ENCODE data around the gene RBM33.

The RBM33 gene

DNA sequence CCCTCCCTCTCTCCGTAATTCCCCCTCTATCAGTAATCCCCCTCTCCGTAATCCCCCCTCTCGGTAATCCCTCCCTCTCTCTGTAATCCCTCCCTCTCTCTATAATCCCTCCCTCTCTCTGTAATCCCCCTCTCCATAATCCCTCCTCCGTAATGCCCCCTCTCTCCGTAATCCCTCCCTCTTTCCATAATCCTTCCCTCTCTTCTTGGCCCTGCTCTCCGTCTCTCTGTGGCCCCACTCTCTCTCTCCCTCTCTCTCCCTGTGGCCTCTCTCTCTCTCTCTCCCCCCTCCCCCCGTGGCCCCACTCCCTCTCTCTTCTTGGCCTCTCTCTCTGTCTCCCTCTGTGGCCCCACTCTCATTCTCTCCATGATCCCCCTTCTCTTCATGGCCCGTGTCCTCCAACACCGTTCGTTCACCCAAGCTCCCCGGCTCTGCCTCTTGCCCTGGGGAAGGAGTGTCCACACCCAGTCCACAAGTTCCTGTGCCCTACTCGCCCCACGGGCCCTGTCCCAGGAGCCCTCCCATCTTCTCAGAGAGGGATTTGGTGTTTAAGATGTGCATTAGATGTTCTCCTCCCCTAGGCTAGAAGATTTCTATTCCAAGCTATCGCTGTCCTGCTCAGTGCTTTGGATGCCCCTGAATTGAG, 148.0 kb downstream of the RBM33 start:
- DNase-seq (ENCODE audit: low read depth in 1 of 2, low spot score in 1 of 2) = no peak

DNA sequence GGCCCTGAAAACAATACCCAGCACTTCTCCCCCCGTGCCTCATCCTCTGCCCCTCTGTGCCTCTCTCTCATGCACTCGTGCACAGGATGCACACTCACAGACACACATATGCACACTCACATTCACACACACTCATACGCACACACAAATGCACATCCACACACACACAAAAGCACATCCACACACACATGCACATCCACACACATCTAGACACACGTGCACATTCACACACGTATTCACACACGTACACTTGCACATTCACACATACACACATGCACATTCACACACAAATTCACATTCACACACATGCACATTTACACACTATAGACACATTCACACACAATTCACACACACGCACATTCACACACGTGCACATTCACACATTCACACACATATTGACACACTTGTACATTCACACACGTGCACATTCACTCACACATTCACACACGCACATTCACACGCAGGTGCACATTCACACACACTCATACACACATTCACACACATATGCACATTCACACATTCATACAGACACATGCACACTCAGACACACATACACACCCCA, 148.6 kb downstream of the RBM33 start:
- DNase-seq (ENCODE audit: low read depth in 1 of 2, low spot score in 1 of 2) = no peak

GRCh38 chr7:155793720-155794119, 149.3 kb downstream of the RBM33 start:
- DNase-seq (ENCODE audit: low read depth in 1 of 2, low spot score in 1 of 2) = no peak

GRCh38 chr7:155794196-155794595, 149.7 kb downstream of the RBM33 start:
- no peak for DNase-seq (ENCODE audit: low read depth in 1 of 2, low spot score in 1 of 2)

GRCh38 chr7:155795401-155795800, 150.9 kb downstream of the RBM33 start:
- no peak for DNase-seq (ENCODE audit: low read depth in 1 of 2, low spot score in 1 of 2)

DNA sequence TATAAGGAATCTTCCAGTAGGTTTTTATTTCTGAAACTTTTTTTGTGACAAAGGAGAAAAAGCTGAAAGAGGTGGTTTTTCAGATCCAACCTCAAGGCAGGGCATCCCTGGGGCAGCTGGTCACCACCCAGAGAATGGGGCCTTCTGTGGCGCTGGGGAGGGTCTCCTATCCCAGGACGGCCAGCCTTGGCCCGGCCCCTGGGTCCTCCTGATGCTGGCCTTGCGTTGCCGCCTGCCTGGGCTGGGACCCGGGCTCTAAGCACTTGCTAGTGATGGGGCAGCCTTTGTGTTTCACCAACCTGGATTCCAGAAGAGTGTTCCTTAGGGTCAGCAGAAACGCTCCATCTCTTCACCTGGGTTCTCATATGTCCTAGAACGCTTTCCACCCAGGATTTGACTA, 151.5 kb downstream of the RBM33 start:
- DNase-seq (ENCODE audit: low read depth in 1 of 2, low spot score in 1 of 2) = no peak

DNA sequence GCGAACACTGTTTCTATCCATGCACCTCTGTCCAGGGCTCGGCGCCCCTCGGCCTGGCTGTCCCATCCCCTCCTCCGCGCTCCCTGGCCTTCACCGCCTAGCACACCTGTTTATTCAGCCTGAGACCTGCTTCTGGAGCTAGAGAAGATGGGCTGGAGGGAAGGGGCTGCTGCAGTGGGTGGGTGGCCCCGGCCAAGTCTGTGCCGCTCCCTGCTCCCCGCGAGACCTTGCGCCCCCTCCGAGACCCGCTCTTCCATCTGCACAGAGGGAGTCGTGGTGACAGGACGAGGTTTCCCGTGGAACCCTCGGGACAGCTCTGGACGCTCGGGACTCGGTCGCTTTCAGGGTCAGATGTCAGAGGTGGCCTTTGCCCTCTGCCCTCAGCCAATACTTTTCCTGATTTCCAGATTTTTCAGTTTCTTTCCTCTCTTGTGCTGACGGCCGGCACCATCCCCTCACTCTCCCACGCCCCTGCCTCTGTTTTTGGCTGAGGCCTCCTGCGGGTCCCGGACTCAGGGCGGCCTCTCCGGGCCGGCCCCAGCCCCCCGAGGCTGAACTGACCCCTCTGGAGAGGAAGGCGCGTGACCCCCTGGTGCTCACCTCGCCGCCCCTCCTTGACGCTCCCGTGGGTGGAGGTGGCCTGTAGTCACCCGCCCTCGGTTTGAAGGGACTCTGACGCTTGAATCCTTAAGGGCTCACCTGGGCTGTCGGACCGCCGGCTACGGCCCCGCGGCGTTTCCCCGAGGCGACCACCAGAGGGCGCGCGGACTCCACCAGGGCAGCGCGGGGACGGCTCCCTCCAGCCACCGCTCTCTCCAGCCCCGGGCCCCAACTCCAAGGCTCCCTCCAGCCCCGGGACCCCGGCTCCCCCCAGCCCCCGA, 152.2 kb downstream of the RBM33 start:
- peak; percentile 50 to 56 for DNase-seq (ENCODE audit: low read depth in 1 of 2, low spot score in 1 of 2)

DNA sequence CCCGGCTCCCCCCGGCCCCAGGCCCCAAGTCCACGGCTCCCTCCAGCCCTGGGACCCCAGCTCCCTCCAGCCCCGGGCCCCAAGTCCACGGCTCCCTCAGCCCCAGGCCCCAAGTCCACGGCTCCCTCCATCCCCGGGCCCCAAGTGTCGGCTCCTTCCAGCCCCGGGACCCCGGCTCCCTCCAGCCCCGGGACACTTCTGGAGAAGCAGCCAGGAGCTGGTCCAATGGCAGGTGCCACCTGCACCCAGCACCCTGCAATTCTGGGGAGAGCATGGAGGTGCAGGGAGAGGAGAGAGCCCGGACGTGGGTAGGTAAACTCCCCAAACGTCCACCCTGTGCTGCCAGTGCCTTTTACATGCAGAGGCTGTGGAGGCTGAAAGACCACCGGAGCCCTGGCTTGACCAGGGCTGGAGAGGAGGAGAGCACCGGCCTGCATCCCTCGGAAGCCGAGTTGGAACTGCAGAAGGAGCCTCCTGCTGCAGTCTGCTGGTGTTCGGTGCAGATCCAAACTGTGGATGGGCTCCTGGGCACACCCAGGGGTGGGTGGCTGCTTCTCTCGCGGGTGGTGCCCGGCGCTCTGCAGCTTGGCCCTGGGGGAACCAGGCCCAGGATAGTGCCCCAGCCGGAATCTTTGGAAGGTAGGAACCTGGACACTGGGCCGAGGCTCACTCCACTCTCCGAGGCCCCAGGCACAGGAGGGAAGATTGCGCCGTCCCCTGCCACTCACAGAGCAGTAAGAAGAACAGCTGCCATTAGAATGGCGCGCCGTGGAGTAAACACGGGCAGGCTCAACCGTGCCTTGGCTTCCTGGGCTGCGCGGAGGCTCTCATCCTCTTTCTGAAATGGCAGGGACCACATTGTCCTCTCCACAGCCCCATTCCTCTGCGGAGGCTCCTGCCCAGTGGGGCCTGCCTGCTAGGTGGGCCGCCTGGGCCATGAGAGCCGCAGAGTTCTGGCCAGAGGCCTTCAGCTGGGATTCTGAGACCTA, 153.1 kb downstream of the RBM33 start:
- DNase-seq (ENCODE audit: low read depth in 1 of 2, low spot score in 1 of 2) = no peak

GRCh38 chr7:155798673-155799439, 154.4 kb downstream of the RBM33 start:
- no peak for DNase-seq (ENCODE audit: low read depth in 1 of 2, low spot score in 1 of 2)

DNA sequence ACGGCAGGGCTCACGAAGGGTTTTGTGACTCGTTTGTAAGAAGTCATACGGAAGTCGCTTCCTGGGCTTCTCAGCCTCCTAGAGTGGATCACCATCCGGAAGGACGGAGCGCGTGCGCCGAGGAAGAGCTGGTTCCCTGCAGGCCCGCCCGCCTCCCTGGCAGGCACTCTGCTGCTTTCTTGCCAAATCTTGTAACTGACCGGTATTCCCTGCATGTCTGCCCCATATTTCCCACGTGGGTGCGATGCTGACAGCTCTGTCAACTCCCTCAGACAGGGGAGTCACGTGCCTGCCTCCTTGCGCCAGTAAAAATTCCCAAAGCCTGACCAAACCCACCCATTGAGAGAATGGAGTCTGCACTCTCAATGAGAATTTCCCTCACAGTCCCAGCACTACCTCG, 155.1 kb downstream of the RBM33 start:
- no peak for DNase-seq (ENCODE audit: low read depth in 1 of 2, low spot score in 1 of 2)

GRCh38 chr7:155800301-155800700, 155.8 kb downstream of the RBM33 start:
- DNase-seq (ENCODE audit: low read depth in 1 of 2, low spot score in 1 of 2) = no peak

GRCh38 chr7:155800741-155801267, 156.3 kb downstream of the RBM33 start:
- DNase-seq (ENCODE audit: low read depth in 1 of 2, low spot score in 1 of 2) = no peak

DNA sequence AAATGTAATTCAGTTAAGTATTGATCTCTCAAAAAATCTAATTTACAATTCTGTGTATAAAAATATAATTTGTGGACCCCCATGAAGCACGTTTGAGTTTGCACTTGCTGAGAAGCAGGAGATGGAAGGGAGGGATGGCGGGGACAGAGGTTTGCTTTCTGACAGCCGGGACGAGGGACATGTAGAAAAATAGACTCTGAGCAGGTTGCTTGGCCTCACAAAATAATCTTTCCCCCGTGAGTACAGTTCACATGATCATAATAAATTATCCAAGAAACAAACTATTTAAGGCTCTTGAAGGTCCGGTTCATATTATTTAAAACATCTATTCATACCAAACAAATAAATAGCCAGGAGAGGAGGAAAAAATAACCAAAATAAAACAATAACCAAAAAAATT, 157.8 kb downstream of the RBM33 start:
- DNase-seq (ENCODE audit: low read depth in 1 of 2, low spot score in 1 of 2) = no peak

GRCh38 chr7:155802906-155803417, 158.5 kb downstream of the RBM33 start:
- DNase-seq (ENCODE audit: low read depth in 1 of 2, low spot score in 1 of 2) = no peak

- DNase-seq (ENCODE audit: low read depth in 1 of 2, low spot score in 1 of 2) = no peak
Measured at GRCh38 chr7:155803418-155804376, 159.2 kb downstream of the RBM33 start.

- no peak for DNase-seq (ENCODE audit: low read depth in 1 of 2, low spot score in 1 of 2)
Measured at GRCh38 chr7:155804431-155804831, 160.0 kb downstream of the RBM33 start.

DNA sequence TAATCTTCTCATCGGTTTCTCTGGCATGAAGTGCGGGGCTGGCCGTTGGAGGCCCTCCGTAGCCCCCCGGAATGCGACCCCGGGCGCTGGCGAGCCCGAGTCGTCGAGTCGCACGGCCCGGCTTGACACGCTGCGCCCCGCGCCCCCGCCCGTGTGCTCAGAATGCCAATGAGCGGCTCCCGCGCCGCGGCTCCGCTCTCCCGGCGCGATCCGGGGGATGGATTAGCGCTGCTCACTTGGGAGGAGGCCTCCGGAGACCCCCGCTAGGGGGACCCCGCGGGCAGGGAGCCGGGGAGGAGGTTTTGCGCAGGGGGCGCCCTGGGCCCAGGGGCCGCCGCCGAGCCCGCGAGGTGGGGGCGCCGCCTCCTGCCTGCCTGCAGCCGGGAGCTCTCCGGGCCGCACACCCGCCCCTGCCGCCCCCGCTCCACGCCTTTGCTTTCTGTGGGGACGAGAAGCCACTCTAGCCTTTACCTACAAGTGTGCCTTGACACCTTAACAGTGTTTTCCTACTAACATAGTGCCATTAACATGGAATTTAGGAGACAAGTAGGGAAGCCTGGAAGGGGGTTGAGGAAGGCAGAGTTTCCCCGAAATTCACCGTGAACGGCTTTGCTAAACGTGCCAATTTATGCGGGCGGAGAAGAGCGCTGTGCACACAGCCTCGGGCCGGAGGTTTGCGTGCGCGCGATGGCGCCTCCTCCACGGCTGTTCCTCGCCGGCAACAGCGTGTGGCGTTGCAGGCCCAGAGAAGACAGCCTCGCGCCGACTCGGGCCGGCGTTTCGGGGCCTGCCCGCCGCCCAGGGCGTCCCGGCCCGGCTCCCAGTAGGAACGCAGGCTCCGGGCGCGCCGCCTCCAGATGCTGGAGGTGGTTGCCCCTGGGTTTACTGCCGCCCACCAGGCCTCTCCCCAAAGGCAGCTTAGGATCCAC, 160.7 kb downstream of the RBM33 start:
- peak in 1 of 2 donors; percentile 16 for DNase-seq (ENCODE audit: low read depth in 1 of 2, low spot score in 1 of 2)

- DNase-seq (ENCODE audit: low read depth in 1 of 2, low spot score in 1 of 2) = no peak
Measured at GRCh38 chr7:155805826-155806095, 161.3 kb downstream of the RBM33 start.

Measured in activated T-helper 1 cell treated with anti-CD3 and anti-CD28 coated beads, Interleukin-2, amount 50 U/mL, for 16 hours (primary cell).